NCI-H510A (cell line): ENCODE measurements around the gene SBF2.
"Not testable (repeated sequence)": the region's sequence is repeated elsewhere in the genome, so short reads cannot be mapped to it uniquely, and the experiment has no call there.

Source experiments
- DNase-seq: peaks from one replicate; lab custom pipeline; 2025; lab: John Stamatoyannopoulos, UW

The SBF2 gene

DNA sequence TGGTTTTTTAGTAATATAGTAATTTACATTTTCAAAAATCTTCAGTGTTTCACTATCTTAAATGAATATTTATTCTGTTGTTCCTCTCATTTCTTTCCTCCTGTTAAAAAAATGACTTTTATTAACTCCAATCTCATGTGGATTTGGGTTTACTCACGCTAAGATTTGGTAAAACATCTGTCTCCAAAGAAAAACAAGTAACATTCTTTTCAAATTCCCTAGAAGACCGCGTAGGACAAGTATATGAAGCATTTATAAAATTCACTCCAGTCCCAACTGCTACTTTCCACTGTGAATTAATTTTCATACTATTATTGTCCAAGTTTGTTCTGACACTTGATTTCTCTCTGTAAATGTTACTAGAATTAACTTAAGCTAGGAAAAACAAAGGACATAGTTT, 26.2 kb downstream of the SBF2 start:
- DNase-seq, result no peak

DNA sequence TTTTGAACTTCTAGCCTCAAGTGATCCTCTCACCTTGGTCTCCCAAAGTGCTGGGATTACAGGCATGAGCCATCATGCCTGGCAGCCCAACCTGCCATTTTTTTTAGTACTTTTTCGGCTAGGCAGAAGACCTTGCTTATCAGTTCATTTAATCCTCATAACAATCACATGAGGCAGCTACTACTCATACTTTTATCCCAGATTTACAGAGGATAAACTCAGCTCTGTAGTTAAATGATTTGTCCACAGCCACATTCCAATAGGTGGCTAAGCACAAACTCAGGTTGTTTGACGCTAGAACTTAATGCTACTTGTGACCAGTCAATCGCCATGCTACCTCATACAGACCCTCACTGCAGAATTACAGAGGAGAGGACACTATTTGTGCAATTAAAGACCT, 28.1 kb downstream of the SBF2 start:
- DNase-seq, result no peak

DNA sequence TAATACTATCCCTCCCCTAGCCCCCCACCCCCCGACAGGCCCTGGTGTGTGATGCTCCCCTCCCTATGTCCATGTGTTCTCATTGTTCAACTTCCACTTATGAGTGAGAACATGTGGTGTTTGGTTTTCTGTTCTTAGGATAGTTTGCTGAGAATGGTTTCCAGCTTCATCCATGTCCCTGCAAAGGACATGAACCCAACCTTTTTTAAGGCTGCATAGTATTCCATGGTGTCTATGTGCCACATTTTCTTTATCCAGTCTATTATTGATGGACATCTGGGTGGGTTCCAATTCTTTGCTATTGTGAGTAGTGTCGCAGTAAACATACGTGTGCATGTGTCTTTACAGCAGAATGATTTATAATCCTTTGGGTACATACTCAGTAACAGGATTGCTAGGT, 29.3 kb downstream of the SBF2 start:
- not testable (repeated sequence) for DNase-seq

DNA sequence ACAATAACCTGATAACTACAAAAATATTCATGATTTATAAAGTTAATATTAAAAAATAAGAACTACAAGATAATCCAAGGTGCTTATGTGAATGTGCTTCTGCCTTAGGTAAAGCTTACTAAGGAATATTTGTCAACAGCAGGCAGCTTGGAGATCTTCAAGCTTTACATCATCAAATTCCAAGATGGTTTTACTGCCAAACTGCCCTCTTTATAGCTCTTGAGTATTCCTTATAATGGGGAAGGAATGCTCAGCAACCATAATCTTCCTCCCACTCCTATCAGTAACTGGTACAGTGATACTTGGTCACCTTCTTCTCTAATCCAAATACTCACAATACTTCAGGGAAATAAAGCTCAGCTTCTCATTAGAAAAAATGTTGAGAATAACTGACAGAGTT, 30.1 kb downstream of the SBF2 start:
- no peak for DNase-seq

DNA sequence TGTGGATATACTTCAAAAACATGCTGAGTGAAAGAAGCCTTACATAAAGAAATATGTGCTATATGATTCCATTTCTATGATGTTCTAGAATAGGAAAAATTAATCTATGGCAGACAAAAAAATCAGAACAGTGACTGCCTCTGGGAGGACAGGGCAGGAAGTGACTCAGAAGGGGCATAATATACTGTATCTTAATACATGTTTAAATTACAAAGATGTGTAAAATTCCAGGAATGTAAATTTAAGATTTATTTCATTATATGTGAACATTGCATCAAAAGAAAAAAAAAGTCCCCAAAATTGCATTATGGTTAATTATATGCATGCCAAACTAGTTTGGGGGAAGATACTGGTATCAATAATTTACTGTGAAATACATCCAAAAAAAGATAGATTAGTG, 32.2 kb downstream of the SBF2 start:
- no peak for DNase-seq

DNA sequence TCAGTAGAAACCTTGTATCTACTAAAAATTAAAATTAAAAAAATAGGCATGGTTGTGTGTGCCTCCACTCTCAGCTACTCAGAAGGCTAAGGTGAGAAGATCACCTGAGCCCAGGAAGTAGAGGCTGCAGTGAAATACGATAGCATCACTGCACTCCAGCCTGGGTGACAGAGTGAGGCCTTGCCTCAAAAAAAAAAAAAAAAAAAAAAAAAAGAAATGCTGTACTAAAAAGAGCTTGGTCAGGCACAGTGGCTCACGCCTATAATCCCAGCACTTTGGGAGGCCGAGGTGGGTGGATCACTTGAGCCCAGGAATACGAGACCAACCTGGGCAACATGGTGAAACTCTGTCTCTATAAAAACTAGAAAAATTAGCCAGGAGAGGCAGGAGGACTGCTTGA, 36.5 kb downstream of the SBF2 start:
- peak; percentile 20 for DNase-seq

DNA sequence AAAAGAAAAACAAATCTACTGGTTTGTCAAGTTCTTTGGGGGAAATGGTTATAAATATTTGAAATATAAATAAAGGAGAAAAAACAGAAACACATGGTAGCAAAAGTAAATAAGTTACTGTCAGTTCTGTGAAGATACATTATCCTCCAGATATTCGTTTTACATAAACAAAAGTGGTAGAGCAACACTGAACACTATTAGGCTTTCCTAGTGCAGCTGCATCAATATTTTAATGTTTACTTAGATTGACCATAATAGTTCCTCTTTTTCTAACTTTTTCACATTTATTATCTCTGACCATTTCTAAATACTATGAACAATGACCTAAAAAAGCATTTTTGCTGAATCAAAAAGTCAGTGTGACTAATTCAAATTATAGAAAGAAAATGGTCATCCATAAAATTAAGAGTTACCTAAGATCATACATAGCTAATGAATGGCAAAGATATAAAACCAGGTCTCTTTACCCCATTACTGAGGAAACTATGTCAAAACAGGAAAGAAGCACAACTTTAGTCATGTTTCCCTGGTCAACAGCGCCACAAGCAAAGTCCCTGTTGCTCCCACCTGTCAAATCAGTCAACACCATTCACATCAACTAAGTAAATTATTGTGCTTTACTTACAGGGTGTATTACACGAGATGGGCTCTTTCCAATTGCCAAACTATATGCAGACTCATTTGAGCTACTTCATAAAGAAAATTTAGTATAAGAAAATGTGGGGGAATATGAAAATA, 38.5 kb downstream of the SBF2 start:
- DNase-seq, result no peak

DNA sequence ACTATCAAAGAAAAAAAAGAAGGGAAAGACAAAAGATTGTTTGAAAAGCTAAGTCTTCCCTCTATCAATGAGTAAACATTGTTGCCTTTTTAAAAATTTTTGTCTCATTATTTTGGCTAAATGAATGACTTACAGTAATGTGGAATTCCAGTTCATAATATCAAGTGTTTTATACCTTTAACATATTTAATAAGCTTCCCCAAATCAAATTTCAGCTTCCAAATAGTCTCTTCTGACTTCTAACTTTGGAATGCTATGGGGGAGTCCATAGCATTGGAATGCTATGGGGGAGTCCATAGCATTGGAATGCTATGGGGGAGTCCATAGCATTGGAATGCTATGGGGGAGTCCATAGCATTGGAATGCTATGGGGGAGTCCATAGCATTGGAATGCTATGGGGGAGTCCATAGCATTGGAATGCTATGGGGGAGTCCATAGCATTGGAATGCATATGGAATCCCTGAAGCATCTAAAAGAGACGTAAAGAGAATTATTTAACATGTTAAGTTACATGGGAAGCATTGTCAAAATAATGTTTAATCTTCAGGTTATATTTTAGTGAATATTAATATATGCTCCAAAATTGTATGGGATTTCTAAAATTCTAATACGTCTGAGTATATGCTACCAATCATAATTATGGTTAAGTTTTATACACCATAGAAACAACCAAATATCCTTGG, 44.4 kb downstream of the SBF2 start:
- DNase-seq, result not testable (repeated sequence)

DNA sequence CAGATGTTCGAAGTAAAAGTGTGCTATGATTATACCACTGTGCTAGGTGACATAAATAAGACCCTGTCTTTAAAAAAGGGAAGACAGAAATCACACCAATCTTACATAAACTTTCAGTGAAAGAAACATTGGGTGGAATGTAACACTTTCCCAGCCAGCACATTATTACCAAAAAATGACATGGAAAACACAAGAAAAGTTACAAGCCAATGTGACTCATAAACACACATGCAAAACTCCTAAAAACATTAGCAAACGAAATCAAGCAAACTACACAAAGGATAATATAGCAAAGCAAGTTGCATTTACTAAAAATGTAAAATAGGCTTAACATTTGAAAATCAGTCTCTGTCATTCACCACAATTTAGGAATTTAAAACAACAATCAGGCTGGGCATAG, 47.0 kb downstream of the SBF2 start:
- DNase-seq, result no peak

DNA sequence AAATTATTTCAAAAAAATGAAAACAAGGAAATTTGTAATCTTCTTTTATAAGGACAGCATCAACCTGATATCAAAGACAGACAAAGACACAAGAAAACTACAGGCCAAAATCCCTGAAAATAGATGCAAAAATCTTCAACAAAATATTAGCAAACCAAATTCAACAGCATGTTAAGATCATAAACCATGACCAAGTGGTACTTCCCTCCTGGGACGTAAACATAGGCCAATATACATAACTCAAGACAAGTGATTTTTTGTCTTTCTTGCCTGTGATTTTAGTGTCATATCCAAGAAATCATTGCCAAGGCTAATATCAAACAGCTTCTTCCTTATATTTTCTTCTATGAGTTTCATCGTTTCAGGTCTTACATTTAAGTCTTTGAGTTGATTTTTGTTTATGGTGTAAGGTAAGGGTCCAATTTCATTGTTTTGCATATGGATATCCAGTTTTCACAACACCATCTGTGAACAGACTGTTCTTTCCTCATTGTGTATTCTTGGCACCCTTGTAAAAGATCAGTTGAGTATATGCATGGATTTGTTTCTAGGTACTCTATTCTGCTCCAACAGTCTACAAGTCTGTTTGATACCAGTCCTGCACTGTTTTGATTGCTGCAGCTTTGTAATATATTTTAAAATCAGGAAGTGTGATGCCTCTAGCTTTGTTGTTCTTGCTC, 50.0 kb downstream of the SBF2 start:
- no peak for DNase-seq

DNA sequence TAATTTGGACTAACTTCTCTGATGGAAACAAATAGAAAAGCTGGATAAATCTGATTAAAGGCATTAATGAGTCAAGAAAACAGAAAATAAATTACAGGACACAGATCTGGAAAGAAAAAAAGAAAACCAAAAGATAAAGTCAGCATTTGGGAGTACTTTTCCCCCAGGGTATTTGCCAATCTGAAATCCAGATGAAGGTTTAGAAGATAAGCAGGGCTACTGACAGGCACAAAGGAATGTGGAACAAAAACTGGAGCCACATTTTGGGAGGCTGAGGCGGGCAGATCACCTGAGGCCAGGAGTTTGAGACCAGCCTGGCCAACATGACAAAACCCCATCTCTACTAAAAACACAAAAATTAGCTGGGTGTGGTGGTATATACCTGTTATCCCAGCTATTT, 57.2 kb downstream of the SBF2 start:
- no peak for DNase-seq

DNA sequence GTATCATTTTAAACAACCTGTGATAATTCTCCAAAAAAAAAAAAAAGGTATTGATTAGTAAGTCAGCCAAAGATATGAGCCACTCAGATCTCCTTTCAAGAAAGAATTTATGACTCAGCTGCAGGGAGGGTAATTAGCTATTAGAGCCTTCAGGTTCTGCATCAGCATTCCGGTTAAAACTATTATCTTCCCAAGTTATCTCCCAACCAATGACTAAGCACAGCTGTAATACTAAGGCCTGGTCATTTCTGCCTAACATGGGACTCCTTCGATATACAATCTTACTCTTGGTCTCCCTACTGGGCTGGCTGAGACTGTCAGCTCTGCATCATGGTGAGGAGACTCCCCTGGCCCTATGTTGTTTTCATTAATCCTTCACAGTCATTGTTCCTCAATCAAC, 60.4 kb downstream of the SBF2 start:
- no peak for DNase-seq

DNA sequence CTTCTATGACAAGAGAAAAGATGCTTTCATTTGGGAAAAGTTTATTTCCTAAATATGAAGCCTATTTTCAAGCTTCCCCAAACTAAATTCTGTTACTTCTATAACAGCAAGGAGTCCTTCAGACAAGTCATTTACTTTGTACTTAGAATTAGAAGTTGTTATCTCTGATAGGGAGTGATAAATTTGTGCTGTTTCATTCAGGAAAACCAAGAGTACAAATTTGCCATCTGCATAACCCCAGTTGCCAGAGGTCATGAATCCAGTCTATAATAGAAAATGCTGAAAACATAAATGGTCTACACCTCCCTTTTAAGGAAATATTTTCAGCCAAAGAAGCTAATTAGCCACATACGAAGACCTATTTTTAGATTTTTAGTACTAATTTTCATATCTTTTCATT, 61.3 kb downstream of the SBF2 start:
- no peak for DNase-seq

DNA sequence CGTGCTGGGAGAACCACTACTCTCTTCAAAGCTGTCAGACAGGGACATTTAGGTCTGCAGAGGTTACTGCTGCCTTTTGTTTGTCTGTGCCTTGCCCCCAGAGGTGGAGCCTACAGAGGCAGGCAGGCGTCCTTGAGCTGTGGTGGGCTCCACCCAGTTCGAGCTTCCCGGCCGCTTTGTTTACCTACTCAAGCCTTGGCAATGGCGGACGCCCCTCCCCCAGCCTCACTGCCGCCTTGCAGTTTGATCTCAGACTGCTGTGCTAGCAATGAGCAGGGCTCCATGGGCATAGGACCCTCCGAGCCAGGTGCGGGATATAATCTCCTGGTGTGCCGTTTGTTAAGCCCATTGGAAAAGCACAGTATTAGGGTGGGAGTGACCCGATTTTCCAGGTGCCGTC, 62.2 kb downstream of the SBF2 start:
- DNase-seq, result not testable (repeated sequence)

DNA sequence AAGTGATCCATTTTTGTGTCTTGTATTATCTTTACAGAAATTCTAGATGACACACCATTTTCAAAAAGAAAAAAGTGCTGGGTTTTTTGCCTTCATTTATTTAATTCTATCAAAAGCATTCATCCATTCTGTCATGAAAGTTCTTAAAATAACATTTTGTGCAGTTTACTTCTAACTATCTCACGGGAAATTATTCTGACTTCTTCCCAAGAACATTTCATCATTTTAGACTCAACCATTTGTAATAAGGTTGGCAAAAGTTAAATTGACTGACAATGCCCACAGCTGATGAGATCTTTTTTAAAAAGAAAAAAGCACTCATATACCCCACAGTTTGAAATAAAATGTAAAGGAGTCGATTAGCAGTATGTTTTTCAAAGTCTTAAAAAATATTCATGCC, 68.5 kb downstream of the SBF2 start:
- no peak for DNase-seq

DNA sequence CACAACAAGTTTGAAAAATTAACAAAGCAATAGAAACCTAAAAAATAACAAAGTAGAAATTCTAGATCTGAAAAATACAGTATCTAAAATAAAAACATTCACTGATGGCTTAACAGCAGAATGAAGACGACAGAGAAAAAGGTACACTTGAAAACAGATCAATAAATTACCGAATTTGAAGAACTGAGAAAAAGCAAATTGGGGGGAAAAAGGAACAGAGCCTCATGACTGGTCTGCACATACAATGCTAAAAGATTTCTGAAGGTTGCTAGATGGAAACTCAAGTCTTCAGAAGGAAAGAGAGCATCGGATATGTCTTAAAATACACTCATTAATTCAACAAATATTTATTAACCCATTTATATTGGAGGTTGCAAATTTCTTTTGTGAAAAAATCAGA, 71.6 kb downstream of the SBF2 start:
- DNase-seq, result no peak

DNA sequence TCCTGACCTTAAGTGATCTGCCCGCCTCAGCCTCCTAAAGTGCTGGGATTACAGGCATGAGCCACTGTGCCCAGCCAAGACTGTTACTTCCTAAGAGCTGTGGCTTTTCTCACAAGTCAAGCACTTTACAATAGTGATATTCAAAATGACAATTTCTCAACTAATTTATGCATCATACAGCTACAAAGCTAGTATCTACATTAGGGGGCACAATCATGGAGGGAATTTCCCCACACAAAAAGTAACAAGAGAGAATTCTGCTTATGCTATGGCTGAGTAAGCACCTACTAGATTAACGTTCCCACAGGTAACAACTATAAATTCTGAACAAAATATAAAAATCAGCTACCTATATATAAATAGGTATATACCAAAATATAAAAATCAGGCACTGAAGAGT, 72.7 kb downstream of the SBF2 start:
- DNase-seq, result no peak

DNA sequence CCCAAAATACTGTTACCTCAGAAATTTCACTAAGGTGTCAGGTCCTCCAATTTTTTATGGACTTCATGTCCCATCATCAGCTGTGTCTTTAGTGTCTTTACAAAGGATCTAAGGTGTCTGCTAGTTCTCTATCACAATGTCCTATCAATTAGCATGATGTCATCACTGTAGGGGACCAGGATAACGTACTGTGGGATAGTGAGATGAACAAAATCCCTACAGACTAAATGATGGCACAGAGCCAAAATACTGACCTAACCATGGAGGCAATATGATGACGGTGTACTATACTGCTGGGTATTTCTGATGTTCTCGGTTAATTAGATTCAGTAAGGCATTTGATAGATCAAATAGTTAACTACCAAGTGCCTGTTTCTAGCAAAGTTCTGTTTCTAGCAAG, 82.5 kb downstream of the SBF2 start:
- no peak for DNase-seq

DNA sequence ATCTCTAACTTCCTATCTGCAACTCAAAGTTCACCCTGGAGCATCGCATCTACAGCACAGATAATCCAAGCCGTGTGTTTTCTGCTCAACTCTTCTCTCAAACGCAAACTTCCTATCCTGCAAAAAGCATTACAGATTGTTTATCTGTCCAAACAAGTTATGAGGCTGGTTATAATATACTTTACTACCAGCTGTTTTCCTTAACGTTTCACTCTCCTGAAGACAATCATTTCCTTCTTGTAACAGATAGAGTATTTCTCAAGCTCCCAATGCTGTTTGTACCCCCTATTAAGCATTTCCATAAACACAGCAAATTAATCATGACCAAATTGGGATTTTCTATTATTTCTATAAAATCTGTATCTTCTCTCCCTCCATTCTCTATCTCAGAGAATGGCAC, 84.7 kb downstream of the SBF2 start:
- DNase-seq, result no peak

DNA sequence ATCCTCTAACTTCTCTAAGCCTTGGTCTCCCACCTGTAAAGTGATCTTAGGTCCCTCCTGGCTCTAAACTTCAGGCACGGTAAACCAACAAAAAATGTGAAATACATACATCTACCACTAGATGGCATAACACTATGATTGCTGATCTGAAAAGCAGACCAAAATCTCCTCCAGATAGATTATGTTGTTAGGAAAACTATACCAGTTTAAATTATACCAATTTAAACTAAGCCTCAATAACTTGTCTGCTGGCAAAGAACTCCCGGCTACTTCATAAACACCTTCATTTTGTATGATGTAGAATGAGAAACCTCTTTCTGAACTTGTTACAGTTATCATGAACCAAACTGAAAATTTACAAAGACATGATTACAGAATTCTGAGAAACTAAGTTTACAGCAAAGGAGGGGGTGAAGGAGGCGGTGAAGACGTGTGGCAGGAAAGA, 85.9 kb downstream of the SBF2 start:
- no peak for DNase-seq

DNA sequence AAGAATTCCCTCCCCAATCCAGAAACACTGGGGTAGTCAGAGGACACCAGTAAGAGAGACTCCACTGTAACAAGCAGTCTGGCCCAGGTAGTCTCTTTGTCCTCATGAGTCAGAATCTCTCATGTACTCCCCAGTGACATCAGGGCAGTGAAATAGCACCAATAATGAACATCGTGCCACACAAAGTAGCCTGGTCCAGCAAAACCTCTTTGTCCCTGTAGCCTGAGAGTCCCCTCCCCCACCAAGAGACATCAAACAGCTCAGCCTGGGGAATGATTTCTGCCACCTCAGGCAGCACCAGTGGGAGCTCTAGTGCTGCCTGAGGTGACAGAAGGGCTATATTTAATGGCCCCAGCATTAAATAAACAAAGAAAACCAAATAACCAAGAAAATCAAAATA, 88.1 kb downstream of the SBF2 start:
- DNase-seq, result no peak

DNA sequence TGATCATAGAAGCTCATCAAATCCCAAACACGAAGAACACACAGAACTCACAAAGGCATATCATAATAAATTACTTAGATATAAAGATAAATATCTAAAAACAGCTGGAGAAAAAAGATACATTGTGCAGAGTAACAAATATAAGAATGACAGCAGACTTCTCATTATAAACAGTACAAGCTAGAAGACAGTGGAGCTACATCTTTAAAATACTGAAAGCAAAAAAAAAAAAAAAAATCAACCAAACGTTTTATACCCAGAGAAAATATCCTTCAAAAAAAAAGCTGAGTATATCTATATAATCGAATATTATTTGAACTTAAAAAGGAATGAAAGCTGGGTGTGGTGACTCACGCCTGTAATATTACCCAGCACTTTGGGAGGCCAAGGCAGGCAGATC, 90.0 kb downstream of the SBF2 start:
- DNase-seq, result no peak

DNA sequence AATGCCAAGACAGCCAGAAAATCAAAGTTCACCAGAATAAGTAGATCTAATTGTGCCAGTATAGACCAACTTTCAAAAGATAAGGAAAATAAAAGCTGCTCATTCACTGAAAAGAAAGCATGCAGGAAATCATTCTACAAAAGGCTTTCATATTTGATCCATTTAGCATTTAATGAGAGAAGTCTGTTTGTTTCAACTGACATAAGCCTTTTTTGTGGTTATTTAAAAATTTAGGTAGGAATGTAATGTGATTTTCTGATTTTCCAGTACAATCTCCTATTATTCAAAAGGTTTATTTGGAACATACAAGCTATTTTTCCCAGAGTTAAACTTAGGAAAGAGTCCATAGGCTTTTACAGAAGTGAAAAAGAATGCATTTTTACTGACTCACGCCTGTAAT, 92.7 kb downstream of the SBF2 start:
- DNase-seq, result no peak
